Thyroid gland (tissue), 4 donors: ENCODE measurements around the gene PROZ. TPM values are rescaled to one million over a fixed set of nuclear protein-coding genes. Genes with fewer than 3 reads are reported as not detected.

Experiments used
- DNase-seq, 2 donors: peaks; one replicate each; pipeline ENCODE4 v3.0.0-alpha.2; 2019
- H3K27ac ChIP-seq, 3 donors: fragments of 200-600 bp; sonication (generic); 1 replicate in 2 of 3; 2 replicates in 1 of 3; pipeline ENCODE4 v1.5.1; 2016 to 2019; ENCODE audit warnings: mild to moderate bottlenecking in 1 of 3, moderate library complexity in 1 of 3
- H3K27me3 ChIP-seq: fragments of 200-600 bp; sonication (generic); one replicate; pipeline ENCODE4 v1.5.1; 2019
- H3K36me3 ChIP-seq, 2 donors: fragments of 200-600 bp; sonication (generic); one replicate each; pipeline ENCODE4 v1.5.1; 2016 to 2019
- H3K4me1 ChIP-seq, 2 donors: fragments of 200-600 bp; sonication (generic); one replicate each; pipeline ENCODE4 v1.5.1; 2017 to 2019
- H3K4me3 ChIP-seq, 3 donors: fragments of 200-600 bp; sonication (generic); replicated peaks in 1 of 3; 1 replicate in 2 of 3; 2 replicates in 1 of 3; pipeline ENCODE4 v1.5.1; 2016; ENCODE audit warnings: mild to moderate bottlenecking in 1 of 3
- H3K9me3 ChIP-seq: fragments of 200-600 bp; sonication (generic); one replicate; pipeline ENCODE4 v1.5.1; 2017
- POLR2A ChIP-seq, 2 donors: fragments of 450-650 bp; IDR thresholded peaks; one replicate each; pipeline ENCODE4 v1.6.1; 2017; ENCODE audit warnings: antibody characterized with exemption in 2 of 2, mild to moderate bottlenecking in 2 of 2, moderate library complexity in 1 of 2
- WGBS, 2 donors: methylation state at CpG; one replicate each; pipeline ENCODE4 v1.1.5; 2017; 5-methylcytosine and 5-hydroxymethylcytosine counted together
- intact Hi-C: fragments of 100-400 bp; cut with DNase I; formaldehyde crosslinking; loops from one replicate; pipeline ENCODE4 v1.15.1; 2023
- total RNA-seq, 4 donors: library from RNA; depleted of rRNA; stranded (reverse); fragments of >200 nt; gene quantifications; one replicate each; pipeline ENCODE4 v1.2.3, GENCODE V29; 2016
- TF ChIP-seq, protein P1 (sequence below), 6 experiments: fragments of 200-600 bp in 3 of 6; fragments of 450-650 bp in 3 of 6; sonication (generic) in 3 of 6; IDR thresholded peaks; one replicate each; pipeline ENCODE4 v1.5.1; 2016 to 2019; ENCODE audit warnings: antibody characterized with exemption in 6 of 6, mild to moderate bottlenecking in 2 of 6, inconsistent platforms in 1 of 6, moderate library complexity in 1 of 6

PROZ gene
- total RNA-seq, 4 donors from 2014 or later, result not detected

DNA sequence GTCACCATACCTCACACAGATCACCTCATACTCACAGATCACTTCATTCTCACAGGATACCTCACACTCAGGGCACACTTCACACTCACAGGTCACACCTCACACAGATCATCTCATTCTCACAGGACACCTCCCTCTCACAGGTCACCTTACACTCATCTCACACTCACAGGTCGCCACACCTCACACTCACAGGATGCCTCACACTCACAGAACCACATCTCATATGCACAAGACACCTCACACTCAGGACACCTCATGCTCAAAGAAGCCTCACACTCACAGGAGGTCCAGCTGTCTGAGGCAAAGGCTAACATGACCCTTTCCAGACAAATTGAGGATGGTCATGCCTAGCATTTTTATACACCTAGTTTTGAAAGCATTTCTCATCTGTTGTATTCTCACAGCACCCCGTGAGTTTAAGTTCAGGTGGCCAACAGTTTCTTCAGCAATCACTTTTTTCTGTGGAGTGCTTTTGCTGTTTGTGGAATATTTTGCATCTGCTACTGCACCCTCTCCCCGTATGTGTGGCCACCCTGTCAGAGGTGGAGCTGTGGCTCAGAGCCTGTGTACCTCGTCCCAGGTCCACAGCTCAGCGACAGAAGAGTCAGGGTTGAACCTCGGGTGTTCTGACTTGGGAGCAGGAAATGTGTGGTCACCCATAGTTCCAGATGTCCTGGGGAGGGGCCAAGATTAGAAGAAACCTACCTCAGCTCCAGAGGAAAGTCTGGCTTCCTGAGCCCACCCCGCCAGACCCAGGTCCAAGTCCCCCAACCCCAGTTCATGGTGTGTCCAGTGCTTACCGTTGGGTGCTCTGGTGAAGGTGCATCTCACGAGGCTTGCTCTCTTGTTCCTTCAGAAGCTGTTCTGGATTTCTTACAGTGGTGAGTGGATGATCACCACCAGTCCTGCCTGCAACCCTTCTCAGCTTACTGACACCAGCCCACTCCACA, 45.3 kb upstream of the PROZ start:
- TF ChIP-seq POLR2A (IDR thresholded peaks at IDR 0.05), result no peak
- TF ChIP-seq, protein P1, sequence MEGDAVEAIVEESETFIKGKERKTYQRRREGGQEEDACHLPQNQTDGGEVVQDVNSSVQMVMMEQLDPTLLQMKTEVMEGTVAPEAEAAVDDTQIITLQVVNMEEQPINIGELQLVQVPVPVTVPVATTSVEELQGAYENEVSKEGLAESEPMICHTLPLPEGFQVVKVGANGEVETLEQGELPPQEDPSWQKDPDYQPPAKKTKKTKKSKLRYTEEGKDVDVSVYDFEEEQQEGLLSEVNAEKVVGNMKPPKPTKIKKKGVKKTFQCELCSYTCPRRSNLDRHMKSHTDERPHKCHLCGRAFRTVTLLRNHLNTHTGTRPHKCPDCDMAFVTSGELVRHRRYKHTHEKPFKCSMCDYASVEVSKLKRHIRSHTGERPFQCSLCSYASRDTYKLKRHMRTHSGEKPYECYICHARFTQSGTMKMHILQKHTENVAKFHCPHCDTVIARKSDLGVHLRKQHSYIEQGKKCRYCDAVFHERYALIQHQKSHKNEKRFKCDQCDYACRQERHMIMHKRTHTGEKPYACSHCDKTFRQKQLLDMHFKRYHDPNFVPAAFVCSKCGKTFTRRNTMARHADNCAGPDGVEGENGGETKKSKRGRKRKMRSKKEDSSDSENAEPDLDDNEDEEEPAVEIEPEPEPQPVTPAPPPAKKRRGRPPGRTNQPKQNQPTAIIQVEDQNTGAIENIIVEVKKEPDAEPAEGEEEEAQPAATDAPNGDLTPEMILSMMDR (IDR thresholded peaks at IDR 0.05), result no peak
- no peaks in the 10 kb centered on the region for H3K36me3 ChIP-seq
- 80 to 85% methylated on average over 6 to 9 of the region's 9 CpGs for WGBS, 2 donors
- intact Hi-C loops, result no loop called here
- H3K27ac ChIP-seq, result no peak overlapping the region
- no peaks in the 10 kb centered on the region for H3K9me3 ChIP-seq
- peaks cover 18% of the 10 kb centered on the region for H3K27me3 ChIP-seq
- no peak overlapping the region for H3K4me3 ChIP-seq
- DNase-seq, result no peak
- peaks cover 4 to 14% of the 10 kb centered on the region in 2 donors for H3K4me1 ChIP-seq

DNA sequence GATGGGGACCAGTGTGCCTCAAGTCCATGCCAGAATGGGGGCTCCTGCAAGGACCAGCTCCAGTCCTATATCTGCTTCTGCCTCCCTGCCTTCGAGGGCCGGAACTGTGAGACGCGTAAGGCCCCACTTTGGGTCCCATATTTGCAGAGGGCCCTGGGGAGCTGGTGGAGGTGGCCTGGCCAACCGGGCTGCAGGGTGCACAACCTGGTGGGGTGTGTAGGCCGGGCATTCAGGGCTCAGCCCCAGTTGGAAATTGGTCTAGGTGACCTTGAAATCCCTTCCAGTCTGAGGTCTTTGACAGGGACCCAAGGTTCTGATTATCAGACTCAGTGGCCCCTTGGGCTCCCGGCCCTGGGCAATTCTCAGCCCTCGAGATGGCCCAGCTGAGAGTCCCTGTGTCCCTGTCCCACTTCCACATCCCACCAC, 44.6 kb upstream of the PROZ start:
- no peak for DNase-seq
- WGBS, 2 donors, result 96 to 100% methylated on average over 2 to 6 of the region's 8 CpGs

DNA sequence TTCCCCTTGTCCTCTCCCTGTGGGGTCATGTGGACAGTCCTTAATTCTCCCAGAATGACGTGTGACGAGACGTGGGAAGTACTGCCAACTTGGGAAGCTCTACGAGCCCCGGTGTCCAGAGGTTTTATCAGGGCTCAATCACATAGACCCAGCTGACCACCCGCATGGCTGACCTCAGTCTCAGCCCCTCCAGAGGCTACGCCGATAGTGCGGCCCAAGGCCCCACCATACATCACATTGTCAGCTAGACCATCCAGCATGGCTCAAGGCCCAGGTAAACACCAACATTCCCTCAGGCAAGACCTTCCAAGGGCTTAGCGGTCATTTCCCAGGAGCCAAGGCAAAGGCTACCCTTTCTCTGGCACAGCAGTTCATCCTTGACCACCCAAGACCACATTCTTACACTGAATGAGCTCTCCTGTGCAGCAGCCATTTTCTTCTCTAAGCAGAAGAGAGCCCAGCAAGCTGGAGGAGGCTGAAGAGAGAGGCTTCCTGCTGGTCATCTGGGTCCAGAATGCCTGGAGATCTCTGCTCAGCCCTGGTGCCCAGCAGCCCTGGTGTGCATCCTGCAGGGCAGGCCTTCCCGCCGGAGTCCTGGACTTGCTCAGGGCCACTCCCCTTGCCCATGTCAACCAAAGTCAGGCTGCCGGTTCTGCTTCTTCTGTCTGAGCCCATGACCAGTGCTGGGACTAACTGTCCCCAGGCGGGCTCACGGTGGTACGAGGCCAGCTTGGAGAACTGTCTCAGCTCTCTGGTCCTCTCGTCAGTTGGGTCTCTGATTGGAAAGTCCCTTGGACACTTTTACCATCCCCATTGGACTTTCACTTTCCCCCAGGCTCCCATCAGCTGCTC, 43.7 kb upstream of the PROZ start:
- no peak for DNase-seq
- Histone ChIP-seq H3K36me3 (no peaks in the 10 kb centered on the region), H3K27ac (no peak overlapping the region), H3K9me3 (no peaks in the 10 kb centered on the region), H3K27me3 (peaks cover 12% of the 10 kb centered on the region), H3K4me3 (no peak overlapping the region), H3K4me1 (peaks cover 4 to 13% of the 10 kb centered on the region in 2 donors)
- TF ChIP-seq, protein P1 (IDR thresholded peaks at IDR 0.05), result no peak
- TF ChIP-seq POLR2A (IDR thresholded peaks at IDR 0.05), result no peak
- 85 to 89% methylated on average over 12 to 17 of the region's 17 CpGs for WGBS, 2 donors
- intact Hi-C loops, result no loop called here

More for the DNA sequence above, 44.6 kb upstream of the PROZ start:
- Histone ChIP-seq H3K27ac (no peak overlapping the region), H3K4me1 (peaks cover 4 to 14% of the 10 kb centered on the region in 2 donors), H3K36me3 (no peaks in the 10 kb centered on the region), H3K9me3 (no peaks in the 10 kb centered on the region), H3K4me3 (no peak overlapping the region), H3K27me3 (peaks cover 18% of the 10 kb centered on the region)
- no peak for TF ChIP-seq POLR2A (IDR thresholded peaks at IDR 0.05)
- TF ChIP-seq, protein P1 (IDR thresholded peaks at IDR 0.05), result no peak
- intact Hi-C loops, result no loop called here

DNA sequence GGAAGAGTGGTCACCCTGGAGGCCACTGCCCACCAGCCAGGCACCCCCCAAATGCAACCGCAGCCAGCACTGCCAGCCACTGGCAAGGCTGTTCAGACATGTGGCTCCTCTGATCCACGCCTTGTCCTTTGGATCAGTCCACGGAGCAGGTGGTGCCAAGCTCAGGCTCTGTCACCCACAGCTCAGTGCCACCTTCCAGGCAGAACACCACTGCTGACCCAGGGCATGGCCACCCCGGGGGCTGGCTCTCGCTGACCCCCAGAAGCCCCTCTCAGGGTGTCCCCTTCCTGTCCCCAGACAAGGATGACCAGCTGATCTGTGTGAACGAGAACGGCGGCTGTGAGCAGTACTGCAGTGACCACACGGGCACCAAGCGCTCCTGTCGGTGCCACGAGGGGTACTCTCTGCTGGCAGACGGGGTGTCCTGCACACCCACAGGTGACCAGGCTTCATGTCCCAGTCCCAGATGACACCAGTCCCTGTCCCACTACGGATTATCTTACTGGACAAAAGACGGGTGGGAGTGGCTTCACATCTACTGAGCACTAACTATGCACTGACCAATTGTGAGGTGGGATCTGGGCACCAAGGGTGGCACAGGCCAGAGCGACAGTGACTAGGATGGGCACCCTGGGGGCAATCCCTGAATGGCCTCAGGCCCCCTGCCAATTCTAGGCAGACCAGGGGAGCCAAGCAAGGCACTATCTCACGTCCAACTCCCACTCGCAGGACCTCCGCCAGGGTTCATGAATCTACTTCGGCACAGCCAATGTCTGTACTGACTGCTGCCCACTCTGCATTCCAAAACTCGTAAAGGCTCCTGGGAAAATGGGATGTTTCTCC, 42.9 kb upstream of the PROZ start:
- no peaks in the 10 kb centered on the region for H3K9me3 ChIP-seq
- TF ChIP-seq, protein P1 (IDR thresholded peaks at IDR 0.05), result no peak
- no peak for TF ChIP-seq POLR2A (IDR thresholded peaks at IDR 0.05)
- H3K4me1 ChIP-seq, result peaks cover under 1 to 5% of the 10 kb centered on the region in 2 donors
- DNase-seq, result no peak
- peaks cover 6% of the 10 kb centered on the region for H3K27me3 ChIP-seq
- no peak overlapping the region for H3K27ac ChIP-seq
- intact Hi-C loops, result no loop called here
- 80 to 81% methylated on average over 9 to 16 of the region's 21 CpGs for WGBS, 2 donors
- no peak overlapping the region for H3K4me3 ChIP-seq
- H3K36me3 ChIP-seq, result no peaks in the 10 kb centered on the region
